AG20443 (cell line): ENCODE results near the gene MLC1.

ENCODE experiments used
- DNase-seq: peaks from one replicate; pipeline ENCODE4 v3.0.0; 2012; ENCODE audit warnings: low spot score, mixed read lengths

MLC1 gene

DNA sequence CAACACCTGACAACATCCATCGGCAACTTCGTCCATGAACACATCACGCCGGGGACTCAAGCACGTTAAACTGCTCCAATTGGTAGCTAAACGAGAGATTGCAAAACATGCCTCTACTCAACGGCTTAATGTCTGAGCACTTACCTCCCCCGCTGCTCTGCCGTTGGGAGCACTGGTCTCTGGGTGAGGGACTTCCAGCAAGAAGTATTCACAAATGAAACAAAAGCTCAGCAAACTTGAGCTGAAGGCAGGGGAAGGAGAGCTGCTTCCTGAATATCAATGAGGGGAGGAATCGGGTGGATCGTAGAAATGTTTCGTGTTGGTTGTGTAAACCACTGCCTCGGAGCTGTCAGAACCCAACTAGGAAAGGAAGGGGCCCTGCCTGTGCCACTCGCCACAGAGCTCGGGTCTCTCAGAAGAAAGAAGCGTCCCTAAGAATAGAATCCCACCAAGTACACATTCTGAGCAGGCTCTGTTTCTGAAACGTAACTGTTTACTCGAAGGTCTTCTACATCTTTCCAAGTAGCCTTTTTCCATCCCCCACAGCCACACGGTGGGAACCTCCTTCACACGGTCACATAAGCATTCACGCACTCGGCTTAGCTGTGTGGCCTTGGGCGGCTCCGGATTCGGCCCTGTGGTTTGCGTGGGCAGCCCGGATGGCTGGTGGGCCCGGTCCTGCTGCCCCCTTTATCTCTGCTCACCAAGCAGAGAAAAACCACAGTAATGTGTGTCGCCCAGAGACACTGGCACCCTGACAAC, at the start of gene MLC1:
TSS of gene MLC1 (minus strand) at position 216 of the 762 bp plus-strand sequence. CDS start 524 bp downstream, outside the sequence.
- DNase-seq, result no peak

DNA sequence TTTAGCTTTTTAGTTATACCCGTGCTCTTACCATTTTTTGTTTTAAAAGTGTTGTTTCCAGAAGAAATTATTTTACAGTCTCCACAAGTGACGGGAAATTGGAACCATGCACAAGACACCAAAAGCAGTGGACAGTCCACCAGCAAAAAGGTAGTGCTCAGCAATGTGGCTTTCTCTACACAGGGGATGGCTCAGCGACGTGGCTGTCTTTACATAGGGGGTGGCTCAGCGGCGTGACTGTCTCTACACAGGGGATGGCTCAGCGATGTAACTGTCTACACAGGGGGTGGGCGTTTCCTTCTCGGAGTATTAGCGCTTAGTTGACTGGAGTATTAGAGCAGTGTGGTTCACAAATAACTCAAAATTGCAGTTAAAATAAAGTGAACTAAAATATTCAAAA, 49.3 kb upstream of the MLC1 start:
- DNase-seq, result no peak

DNA sequence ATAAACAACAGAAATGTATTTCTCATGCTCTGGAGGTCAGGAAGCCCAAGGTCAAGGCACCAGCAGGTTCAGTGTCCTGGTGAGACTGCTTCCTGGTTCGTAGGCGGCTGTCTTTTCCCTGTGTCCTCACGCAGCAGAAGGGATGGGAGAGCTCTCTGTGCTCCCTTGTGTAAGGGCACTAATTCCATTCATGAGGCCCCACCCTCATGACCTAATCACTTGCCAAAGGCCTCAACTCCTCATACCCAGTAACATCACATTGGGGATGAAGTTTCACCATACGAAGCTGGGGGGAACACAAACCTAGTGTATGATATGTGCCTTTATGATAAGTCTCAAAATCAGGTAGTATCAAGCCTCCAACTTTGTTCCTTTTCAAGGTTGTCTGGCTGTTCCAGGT, 46.7 kb upstream of the MLC1 start:
- DNase-seq, result no peak

DNA sequence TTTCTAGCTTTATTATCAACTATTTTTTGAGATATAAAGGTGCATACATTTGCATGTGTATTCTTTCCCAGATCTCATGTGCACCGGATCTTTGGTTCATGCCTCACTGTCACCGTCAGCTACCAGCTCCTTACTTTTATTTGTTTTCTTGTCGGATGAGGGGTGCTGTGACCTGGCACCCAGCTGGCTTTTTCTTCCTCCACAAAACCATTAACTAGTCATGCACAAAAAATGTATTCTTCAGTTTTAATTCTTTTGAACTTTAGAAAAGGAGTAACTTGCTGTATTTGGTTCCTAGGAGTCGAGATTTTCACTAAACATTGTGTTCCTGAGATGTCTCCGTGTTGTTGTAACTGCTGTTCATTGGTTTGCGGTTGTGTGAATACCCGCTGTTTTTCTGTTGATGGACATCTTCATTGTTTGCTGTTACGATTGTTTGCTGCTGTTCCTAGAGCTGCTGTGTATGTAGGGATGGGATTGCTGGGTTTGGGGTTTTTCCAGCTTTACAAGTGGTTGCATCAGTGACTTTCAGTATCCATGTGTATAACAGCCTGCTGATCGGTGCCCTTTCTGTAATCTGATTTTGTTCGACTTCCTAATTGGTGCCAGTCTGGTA, 44.0 kb upstream of the MLC1 start:
- DNase-seq, result no peak

DNA sequence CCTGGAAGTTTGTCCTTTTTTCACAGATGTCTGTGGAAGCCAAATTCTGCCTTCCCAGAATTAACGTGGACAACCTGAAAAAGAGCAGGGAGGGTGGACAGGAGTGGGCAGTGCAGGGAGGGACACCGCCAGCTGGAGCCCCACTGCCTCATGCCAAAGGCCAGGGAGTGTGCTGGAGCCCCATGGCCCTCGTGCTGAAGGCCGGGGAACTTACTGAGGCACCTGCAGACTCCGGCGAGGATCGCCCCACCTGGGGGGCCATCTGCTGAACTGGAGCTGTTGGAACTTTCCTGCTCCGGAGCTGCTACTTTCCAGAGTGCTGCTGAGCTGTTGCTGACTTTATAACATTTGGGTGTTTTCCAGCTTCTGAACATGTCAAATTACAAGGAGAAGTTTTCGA, 39.8 kb upstream of the MLC1 start:
- DNase-seq, result no peak

DNA sequence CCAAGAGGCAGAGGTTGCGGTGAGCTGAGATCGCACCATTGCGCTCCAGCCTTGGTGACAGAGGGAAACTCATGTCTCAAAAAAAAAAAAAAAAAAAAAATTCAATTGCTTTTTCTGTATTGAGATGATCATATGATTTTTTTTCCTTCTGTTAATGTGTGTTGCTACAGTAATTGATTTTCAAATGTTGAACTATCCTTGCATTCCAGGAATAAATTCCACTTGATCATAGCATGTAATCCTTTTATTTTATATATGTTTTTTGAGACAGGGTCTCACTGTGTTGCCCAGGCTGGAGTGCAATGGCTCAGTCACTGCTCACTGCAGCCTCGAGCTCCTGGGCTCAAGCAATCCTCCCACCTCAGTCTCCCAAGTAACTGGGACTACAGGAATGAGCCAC, 37.9 kb upstream of the MLC1 start:
- no peak for DNase-seq

DNA sequence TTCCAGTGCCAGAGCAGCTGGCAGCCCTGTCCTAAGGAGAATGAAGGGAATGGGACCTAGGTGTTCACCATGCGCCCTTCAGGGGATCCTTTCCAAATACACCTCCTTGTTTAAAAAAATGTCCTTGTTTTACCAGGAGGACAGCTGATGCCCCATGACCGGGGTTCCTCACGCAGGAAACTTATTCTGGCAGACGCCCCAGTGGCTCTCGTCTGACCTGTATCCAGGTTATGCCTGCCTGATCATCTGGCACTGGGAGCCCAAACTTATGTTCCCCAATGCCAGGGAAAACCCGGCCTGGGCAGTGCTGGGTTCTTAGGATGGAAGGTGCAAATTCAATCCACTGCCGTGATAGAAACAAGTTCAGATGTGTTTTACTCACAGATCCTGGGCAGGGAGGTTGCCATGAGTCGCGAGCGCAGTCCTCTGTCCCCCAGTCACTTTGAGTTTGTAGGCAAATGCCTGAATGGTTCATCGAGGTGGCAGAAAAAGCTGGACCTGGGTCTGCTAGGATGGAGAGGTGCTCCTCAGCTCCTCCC, 36.0 kb upstream of the MLC1 start:
- no peak for DNase-seq

DNA sequence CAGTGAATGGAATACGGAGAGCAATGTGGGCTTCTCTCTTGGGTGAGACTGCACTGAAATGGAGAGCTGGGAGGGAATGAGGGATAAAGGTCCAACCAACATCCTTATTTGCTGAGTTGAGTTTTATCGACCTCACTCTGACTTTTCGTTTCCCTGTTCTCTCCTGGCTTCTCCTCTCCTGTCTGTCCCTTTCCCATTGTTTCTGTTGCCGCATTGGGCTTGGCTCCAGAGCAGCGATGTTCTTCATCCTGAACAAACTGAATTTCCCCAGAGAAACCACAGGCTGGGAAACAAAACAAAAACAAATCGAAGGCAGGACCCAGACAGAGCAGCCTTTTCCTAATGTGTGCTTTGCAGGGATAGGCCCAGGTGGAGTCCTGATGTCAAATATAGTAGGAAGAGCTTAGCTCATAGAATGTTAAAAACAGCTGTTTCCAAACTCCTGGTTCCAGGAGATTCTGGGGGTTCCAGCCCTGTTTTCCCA, 34.6 kb upstream of the MLC1 start:
- no peak for DNase-seq

DNA sequence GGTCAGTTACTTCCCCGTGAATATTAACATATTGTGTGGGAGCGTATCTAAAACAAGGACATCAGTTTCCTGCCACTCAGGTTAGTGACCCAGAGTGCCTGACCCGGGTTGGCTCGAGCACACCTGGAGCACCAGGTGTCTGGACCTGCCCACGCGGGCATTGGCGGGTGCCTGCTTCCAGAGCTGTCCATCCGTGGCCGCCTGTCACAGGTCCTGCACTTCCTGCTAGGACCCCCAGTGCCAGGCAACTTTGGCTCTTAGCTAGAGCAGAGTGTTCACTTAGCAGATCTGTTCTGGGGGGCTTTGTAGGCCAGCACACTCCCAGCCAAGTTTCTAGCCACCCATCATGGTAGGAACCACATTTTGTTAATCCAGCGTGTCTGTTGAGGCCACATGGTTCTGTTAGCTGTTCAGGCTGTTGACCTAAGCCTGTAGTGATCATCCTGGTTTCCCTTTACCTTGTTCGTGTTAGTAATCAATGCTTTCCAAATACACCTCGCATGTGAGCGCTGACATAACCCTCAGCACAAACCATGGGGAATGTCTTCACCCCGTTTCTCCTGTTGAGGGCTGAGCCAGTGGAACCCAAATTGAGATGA, 34.0 kb upstream of the MLC1 start:
- no peak for DNase-seq

DNA sequence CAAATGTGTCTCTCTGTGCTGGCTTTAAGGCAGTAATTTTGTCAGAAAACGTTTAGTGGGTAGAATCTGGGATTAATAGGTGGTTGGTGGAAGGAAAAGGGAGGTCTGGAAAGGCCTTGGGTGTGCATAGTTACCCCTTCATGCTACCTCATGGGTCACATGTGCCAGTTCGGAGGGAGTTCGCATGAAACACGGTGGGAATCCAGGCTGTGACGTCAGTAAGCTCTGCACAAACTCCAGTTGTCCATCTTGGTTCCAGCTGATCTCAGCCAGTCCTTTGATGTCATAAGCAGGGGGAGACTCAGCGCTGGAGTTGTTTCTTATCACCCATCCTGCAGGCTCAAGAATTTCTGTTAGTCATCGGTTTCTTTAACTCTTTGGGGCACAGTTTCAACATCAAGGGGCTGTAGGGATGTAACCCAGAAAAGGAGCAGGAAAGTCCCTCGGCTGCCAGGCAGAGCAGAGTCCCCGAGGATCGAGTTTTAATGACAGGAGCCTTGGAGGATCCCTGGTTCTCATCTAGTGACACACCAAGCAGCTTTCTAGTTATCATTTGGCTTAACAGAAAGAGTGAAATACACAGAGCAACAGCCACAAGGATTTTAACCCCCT, 33.4 kb upstream of the MLC1 start:
- peak; percentile 67 for DNase-seq

DNA sequence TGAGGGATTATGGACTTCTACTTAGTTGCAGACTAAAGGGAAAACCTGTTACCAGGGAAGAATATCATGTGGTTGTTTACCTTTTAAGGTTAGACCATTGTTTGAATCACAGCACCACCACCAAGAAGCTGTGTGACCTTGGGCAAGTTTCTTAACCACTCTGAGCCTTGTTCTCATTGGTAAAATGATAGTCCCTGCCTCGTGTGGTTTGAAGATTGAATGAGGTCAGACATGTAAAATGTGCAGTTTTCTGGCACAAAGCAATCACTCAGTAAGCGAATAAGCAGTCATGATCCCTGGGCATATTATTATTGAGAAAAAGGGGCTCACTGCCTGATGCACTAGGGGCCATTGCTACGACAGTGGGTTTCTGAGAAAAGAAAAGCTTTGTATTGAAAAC, 32.9 kb upstream of the MLC1 start:
- DNase-seq, result no peak

DNA sequence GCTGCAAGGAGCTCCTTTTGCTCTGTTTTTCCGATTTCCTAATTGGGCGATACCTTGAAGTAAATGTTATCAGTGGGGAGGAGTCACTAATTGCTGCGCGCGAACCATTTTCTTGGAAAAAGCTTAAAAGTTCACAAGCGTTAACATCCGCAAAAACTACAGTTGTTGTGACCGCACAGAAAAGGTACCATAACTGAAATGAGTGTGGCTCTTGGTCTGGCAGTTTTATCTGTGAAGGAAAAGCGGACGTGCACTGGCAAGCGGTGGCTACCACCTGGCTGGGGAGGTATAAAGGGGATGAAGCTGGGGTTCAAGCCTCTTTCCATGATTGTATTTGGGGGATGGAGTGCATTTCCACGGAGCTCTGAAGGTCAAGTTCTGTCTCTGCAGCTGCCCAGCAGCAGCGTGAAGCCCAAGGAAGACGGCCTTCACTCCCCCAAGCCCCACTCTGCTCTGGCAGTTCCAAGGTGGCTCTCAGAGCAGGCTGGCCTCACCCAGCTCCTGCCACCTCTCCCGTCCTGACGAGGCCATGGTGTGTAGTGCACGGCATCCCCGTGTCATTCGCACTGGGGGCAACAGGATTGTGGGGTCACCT, 32.0 kb upstream of the MLC1 start:
- no peak for DNase-seq

DNA sequence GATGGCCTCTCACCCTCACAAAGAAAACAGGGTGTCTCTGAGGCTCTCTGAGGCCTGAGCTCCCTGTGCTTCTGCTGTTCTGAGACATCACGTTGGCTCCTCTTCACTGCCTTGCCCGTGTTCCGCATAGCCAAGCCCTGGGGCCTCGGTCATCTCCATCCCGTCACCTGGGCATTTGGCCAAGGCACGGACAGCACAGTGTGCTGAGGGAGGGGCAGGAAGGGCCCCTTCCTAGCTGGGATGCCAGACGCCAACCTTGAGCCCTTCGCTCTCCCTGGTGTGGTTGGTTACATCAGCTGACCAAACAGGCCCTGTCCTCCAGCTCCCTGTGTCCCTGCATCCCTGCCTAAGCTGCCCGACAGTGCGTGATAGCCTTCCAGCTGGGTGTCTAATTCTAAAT, 30.5 kb upstream of the MLC1 start:
- peak; percentile 57 for DNase-seq

DNA sequence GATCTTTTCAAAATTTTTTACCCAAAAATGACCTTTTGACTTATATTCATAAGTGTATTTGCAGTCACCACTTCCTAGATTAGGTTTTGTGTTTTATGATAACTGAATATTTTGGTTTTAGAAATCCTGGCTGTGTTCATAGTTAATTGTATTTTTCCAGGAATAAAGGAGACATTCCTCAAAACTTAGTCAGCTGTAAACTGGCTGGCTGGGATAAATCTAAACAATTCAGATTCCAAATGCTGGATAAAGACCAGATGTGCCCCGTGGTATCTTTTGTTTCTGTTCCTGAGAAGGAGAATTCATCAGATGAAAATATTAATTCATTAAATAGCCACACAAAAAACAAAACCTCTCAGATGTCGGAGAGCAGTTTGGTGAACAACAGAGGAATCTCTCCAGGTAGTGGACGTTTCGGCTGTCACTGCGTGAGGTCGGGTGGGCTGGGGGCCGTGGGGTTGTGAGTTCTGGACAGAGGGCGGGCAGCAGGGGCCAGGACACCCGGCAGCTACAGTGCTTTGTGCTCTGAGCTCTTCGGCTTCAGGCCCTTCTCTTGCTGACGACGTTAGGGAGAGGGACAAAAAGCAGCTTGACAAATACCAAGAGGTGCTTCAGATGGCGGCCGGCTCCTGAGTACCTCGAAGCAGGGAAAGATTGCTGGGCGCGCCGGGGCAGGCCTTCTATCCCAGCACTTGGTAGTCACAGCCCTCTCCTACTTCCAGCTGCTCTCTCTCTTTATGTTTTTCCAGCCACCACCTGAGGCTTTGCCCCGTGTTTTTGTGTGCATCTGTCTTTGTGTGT, 29.2 kb upstream of the MLC1 start:
- DNase-seq, result peak; percentile 79

DNA sequence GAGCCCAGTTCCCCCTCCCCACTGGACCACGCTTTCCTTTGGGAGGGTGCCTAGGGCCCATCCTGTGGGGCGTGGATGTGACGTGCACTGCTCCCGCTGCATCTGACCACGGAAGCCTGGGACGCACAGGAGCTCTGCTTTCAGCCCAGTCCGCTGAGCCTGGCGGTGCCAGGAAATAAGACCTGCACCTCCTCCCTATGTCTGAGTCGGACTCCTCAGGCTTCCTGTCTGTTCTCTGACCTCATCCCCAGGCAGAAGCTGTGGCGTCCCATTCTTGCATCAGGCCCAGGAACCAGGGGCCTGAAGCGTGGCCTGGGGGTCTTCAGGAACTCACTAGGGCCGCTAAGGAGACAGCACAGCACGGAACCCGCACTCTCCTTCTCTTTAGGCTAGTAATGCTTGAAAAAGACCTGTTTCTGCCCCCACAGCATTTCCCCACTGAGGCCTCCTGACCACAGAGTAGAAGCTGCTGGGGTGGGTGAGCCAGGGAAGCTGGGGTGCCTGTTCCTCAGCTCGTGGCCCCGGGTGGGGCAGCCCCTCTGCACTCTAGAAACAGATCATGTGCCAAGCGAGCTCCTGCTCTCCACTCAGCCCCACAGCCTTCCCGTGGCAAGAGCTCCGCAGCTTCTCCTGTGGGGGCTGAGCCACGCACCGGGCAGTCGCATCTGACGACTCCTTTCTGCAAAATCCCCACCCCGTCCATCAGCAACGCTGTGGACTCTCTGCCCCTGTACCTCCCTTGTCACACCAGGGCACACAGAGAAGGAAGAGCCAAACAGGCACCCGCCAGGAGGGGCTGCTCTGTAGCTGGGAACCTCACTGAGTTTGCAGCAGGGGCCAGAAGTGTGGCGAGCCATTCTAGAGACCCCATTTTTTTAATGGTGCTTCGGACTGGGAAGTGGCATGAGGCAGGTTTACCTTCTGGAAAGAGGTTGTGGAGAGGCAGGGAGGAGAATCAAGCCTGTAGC, 27.2 kb upstream of the MLC1 start:
- DNase-seq, result peak; percentile 51

DNA sequence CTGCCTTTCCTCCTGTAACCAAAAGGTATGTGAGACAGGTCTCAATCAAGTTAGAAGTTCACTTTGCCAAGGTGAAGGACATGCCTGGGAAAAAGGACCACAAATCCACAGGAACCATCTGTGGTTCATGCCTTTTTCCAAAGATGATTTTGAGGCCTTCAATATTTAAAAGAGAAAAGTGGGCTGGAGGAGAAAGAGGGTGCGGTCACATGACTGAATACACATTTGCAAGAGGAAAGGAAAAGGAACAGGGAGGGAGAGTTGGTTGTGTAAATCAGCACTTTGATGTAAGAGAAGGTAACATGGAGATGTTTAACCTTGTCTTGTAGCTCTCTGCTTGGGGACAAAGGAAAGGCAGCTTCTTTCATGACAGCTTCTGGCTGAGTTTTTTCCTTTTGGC, 25.8 kb upstream of the MLC1 start:
- no peak for DNase-seq

DNA sequence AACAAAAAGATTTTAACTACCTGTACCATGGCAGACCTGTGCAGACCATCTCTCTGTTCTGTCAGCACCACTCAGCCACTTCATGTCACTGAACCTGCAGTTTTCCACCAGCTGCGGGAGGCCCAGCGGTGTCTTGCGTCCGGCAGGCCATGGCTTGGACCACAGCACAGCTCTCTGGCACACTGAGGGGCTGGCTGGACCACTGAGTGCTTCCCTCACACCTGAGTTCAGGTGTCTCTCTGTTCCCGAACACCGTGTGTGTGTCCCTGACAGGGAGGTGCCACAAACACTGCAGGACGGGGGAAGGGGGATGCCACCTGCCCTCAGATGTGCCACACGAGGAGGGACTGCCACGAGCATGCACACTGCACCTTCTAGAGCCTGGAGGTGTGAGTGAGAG, 22.3 kb upstream of the MLC1 start:
- no peak for DNase-seq

DNA sequence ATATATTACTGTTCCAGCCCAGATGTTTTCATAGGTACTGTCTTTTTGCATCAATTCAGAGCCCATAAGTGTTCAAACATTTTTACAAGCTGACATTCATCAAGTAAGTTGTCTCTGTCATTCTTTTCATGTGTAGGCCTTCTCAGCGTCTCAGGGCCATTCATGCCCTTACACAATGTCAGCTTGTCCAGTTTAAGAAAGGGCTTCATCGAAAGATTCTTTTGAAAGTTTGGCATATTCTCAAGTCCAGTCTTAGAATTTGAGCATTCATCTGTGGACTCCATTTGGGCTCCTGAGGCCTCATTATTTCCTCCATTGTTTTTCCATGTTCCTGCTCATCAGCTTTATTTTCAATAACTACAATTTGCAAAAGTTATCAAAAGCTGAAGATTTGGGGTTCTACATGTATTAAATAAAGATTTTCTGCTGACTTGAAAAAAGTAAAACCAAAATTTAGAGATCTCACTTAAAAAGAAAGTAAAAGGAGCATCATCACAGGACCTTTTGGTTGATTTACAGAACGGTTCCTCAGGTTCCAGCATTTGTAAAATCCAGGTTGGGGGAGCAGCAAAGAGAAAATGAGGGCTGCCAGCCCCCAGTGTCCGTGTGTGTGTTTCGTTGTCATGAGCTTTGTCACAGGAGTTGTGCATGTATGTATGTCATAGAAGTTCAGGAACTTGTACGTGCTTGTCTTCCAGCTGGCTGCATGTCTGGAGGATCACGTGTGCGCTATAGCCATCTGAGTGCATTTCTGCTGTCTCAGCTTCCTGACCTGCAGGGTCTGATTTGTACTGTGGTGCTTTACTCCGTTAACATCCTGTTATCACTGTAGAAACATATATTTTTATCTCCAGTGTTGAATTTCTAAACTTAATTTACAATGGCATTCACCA, 20.2 kb upstream of the MLC1 start:
- DNase-seq, result no peak

DNA sequence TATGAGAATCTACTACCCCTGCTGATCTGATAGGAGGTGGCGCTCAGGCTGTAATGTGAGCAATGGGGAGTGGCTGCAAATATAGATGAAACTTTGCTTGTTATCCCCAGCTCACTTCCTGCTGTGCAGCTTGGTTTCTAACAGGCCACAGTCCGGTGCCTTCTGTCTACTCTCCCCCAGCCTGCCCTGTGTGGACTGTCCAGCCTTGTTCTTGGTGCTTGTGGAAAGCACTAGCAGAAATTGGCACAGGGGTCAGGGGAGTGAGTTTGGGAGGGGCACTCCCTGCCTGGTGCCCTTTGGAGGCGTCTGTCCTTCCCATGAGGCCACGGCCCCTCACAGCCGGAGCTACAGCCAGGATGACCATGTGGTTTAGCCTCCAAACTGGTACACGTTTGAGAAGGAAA, 18.9 kb upstream of the MLC1 start:
- DNase-seq, result no peak
